HG03378 (cell line): ENCODE data around the gene PASD1.
"Not testable (repeated sequence)": the region's sequence is repeated elsewhere in the genome, so short reads cannot be mapped to it uniquely, and the experiment has no call there.

Experiments used
- ATAC-seq: cut with Tn5 transposase; IDR thresholded peaks from one replicate; pipeline ENCODE4 v1.9.1; 2021; ENCODE audit warnings: mild to moderate bottlenecking, moderate library complexity; ENCODE audit not compliant: unreplicated experiment

Gene PASD1

GRCh38 chrX:151563449-151563848, at the start of gene PASD1:
Gene PASD1, plus strand, starts transcription at chrX:151563675. Its CDS starts 37,879 bp downstream, at chrX:151601554.
- ATAC-seq: no peak

GRCh38 chrX:151515237-151515636, 48.2 kb upstream of the PASD1 start:
- no peak for ATAC-seq

- no peak for ATAC-seq
These were observed 46.8 kb upstream of the PASD1 start for GRCh38 chrX:151516538-151517187.

- ATAC-seq: no peak
These were observed 46.1 kb upstream of the PASD1 start for GRCh38 chrX:151517421-151517820.

- ATAC-seq: no peak
These were observed 40.1 kb upstream of the PASD1 start for GRCh38 chrX:151523351-151523750.

- ATAC-seq: no peak
These were observed 26.9 kb upstream of the PASD1 start for GRCh38 chrX:151536571-151536970.

- ATAC-seq: no peak
These were observed 25.9 kb upstream of the PASD1 start for GRCh38 chrX:151537572-151537971.

- ATAC-seq: no peak
These were observed 25.0 kb upstream of the PASD1 start for GRCh38 chrX:151538190-151539122.

GRCh38 chrX:151543706-151544105, 19.8 kb upstream of the PASD1 start:
- ATAC-seq: peak; percentile 86

- ATAC-seq: not testable (repeated sequence)
These were observed 17.2 kb upstream of the PASD1 start for GRCh38 chrX:151546226-151546625.

GRCh38 chrX:151551176-151551575, 12.3 kb upstream of the PASD1 start:
- ATAC-seq: not testable (repeated sequence)

- ATAC-seq: no peak
These were observed 10.7 kb upstream of the PASD1 start for GRCh38 chrX:151552743-151553142.

- not testable (repeated sequence) for ATAC-seq
These were observed 8.2 kb upstream of the PASD1 start for GRCh38 chrX:151555301-151555700.

- not testable (repeated sequence) for ATAC-seq
These were observed 990 bp upstream of the PASD1 start for GRCh38 chrX:151562485-151562884.

GRCh38 chrX:151563003-151563402, 472 bp upstream of the PASD1 start:
- not testable (repeated sequence) for ATAC-seq

- no peak for ATAC-seq
These were observed 560 bp downstream of the PASD1 start for GRCh38 chrX:151564035-151564434.

GRCh38 chrX:151566872-151567271, 3.4 kb downstream of the PASD1 start:
- ATAC-seq: not testable (repeated sequence)

- no peak for ATAC-seq
These were observed 7.1 kb downstream of the PASD1 start for GRCh38 chrX:151570561-151570960.

- ATAC-seq: not testable (repeated sequence)
These were observed 29.9 kb downstream of the PASD1 start for GRCh38 chrX:151593384-151593783.

- no peak for ATAC-seq
These were observed 32.8 kb downstream of the PASD1 start for GRCh38 chrX:151596282-151596681.

GRCh38 chrX:151604931-151605330, 41.5 kb downstream of the PASD1 start:
- ATAC-seq: no peak

GRCh38 chrX:151609222-151609621, 45.7 kb downstream of the PASD1 start:
- ATAC-seq: no peak
